ENCODE results near the gene NEAT1. TPM values are rescaled to one million over a fixed set of nuclear protein-coding genes. Genes with fewer than 3 reads are reported as not detected.

NEAT1 gene
- total RNA-seq = 23.7 and 88.5 TPM in 2 replicates

DNA sequence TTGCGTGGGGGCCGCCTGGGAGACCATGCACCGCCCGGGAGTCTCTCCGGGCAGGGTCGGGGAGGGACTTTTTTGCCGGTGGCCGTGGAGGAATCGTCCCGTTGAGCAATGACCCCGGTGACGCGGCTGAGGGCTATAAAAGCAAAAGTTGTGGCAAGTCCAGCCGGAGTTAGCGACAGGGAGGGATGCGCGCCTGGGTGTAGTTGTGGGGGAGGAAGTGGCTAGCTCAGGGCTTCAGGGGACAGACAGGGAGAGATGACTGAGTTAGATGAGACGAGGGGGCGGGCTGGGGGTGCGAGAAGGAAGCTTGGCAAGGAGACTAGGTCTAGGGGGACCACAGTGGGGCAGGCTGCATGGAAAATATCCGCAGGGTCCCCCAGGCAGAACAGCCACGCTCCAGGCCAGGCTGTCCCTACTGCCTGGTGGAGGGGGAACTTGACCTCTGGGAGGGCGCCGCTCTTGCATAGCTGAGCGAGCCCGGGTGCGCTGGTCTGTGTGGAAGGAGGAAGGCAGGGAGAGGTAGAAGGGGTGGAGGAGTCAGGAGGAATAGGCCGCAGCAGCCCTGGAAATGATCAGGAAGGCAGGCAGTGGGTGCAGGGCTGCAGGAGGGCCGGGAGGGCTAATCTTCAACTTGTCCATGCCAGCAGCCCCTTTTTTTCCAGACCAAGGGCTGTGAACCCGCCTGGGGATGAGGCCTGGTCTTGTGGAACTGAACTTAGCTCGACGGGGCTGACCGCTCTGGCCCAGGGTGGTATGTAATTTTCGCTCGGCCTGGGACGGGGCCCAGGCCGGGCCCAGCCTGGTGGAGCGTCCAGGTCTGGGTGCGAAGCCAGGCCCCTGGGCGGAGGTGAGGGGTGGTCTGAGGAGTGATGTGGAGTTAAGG, at the start of gene NEAT1:
NEAT1 (plus strand) TSS at position 166 of the 883 bp plus-strand sequence.
- peak; percentile 95 for DNase-seq (ENCODE audit: low read depth in 2 of 2)

DNA sequence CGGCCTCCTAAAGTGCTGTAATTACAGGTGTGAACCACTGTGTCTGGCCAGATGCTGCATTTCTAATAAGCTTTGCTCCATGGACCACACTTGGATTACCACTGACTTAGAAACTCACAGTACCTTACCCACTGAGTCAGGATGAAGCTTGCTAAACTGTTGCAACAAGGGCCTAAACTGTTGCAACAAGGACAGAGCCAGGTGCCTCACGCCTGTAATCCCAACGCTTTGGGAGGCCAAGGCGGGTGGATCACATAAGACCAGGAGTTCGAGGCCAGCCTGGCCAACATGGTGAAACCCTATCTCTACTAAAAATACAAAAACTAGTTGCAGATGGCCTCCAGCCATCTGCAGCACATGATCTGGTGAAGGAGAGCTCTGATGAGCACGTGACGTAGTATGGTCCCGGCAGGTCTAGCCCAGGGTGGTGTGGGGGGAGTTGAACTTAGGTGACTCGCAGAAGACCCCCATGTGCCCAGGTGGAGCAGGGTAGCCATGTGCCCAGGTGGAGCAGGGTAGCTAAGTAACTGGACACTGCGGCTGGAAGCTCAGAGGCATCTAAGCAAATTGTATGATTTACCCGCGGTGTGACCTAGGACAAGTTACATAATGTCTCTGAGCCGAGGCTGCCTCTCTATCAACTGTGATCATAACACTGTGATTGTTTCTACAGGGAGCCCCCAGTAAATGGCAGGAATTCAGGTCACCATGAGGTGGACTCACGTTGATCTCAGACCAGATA, 48.6 kb upstream of the NEAT1 start:
- no peak for DNase-seq (ENCODE audit: low read depth in 2 of 2)

DNA sequence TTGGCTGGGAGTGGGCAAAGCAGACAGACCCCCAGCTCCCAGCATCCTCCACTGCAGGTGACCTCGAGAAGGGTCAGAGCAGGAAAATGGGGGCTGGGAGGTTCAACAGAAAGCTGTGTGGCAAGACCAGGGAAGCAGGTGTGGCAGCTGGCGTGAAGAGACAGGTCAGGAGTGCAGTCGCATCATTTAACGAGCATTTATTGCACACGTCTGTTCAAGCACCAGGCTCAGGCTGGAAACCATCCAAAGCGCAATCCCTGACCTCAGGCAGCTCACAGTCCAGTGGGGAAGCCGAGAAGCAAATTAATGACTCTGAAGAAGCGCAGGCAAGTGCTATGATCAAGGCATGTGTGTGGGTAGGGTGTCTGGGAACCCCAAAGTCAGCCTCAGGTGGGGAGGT, 47.6 kb upstream of the NEAT1 start:
- DNase-seq (ENCODE audit: low read depth in 2 of 2) = no peak

- DNase-seq (ENCODE audit: low read depth in 2 of 2) = no peak
Measured at GRCh38 chr11:65376138-65376713, 46.4 kb upstream of the NEAT1 start.

DNA sequence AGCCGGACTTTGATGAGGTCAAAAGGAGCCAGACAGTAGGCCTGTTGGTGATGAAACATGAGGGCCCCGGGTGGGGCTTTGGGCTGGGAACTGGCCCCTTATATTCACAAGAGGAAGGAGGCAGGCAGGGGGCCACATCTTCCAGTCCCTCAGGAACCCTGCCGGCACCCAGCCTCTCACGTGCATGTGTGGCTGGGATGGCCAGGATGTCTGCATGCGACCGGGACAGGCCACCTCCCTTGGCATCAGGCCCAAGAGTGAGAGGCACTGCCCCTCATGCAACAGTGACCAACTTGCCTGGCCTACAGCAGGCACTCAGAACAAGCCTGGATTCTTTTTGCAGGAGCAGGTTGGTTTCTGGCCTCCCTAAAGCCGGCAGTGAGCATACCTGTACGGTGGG, 45.6 kb upstream of the NEAT1 start:
- DNase-seq (ENCODE audit: low read depth in 2 of 2) = no peak

- no peak for DNase-seq (ENCODE audit: low read depth in 2 of 2)
Measured at GRCh38 chr11:65377777-65378176, 44.8 kb upstream of the NEAT1 start.

DNA sequence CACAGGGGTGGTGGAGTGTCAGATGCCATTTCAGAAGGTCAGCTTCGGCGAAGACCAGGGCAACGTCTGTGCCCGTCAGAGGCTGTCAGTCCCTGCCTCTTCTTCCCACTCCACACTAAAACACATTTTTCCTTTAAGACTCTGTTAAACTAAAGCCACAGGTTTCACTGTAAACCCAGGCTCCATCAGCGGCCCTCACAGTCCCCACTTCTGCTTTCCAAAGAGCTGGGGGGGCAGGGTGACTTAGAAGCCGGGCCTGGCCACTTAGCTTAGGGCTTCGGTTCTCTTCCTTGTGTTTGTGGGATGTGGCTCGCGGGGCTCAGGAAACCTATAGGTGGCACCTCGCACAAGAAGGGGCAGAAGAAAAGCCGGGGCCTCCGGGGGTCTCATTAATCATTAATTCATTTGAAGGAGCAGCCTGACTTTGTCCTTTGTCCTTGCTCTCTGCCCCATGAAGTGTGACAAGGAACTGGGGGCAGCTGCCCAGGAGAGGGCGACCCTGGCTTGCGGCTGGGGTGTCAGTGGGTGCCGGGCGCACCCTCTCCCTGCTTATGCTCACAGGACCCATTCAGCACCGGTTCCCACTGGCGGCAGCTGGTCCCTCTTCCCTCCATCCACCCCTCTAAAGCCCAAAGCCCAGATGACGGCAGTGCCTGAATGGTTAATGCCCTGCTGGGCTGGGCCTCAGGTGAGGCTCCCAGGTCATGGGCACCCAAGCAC, 44.2 kb upstream of the NEAT1 start:
- DNase-seq (ENCODE audit: low read depth in 2 of 2) = no peak

- no peak for DNase-seq (ENCODE audit: low read depth in 2 of 2)
Measured at GRCh38 chr11:65378928-65379638, 43.5 kb upstream of the NEAT1 start.

- no peak for DNase-seq (ENCODE audit: low read depth in 2 of 2)
Measured at GRCh38 chr11:65379698-65380459, 42.7 kb upstream of the NEAT1 start.

DNA sequence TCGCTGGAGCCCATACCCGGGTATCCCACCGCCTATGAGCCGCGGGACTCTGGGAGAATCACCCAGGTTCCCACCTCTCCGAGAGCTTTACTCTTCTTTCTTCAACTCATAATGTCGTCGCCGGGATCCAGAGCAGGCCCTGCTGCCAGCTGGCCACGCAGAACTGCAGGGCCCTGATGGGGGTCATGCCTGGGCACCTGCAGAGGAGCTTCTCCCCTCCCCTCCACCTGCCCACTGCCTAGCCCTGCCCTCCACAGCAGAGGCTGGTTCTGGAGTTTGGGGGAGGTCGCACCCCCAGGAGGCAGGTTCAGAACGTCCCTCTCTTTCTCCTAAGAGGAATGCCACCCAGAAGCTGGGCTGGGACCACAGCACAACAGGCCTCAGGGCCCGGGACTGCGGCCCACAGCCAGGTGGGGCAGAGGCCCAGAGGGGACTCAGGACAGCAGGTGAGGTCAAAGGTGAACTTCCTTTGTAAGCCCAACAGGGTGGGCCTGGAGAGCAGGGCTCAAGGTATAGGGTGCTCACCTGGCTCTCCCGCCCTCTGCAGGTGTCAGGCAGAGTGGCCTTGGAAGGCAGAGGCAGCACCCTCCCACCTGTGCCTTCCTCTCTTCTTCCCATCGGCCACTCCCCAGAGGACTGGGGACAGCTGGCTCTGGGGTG, 42.0 kb upstream of the NEAT1 start:
- DNase-seq (ENCODE audit: low read depth in 2 of 2) = no peak

DNA sequence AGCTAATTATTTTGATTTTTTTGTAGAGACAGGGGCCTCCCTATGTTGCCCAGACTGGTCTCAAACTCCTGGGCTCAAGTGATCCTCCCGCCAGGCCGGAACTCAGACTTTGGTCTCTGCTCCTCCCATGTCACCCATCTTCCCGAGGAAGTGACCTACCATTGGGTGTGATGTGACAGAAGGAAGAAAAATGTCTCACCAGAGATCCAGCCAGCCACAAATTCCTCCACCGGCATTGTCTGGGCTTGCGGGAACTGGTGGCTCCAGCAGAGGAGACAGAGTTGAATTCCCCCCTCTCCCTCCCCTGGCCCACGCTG, 40.9 kb upstream of the NEAT1 start:
- no peak for DNase-seq (ENCODE audit: low read depth in 2 of 2)

DNA sequence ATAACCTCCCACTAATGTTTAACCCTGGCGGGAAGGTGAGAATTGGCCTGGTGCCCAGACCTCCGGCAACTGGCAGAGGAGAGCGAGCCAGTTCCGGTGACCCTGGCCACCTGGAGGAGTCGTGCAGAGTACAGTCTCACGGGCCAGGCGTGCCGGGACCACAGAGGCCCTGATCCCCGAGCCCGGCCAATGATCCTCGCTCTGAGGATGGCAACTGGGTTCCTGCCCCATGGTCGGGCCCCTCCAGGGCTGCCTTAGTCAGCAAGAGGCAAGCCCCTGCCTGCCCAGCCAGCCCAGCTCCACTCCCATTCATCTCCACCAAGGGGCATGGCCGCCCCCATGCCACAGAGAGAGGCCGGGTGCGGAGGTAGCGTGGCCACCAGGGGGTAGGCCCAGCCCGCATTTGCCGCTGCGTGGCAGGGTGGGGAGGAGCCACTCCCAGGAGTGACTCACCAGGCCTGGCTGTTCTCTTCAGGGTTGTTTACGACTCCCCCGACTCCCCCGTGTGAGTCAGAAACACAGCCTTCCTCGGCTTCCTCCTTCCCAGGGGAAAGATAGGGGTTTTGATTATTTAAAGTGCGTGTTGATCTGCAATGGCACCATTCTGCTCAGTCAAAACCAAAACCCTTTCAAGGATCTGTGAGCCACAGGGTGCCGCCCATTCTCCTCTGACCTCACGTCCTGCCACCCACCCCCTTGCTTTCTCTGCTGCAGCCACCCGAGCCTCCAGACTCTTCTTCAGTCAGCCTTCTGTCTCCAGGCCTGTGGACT, 40.4 kb upstream of the NEAT1 start, which contains the start of gene SLC25A45:
SLC25A45 (minus strand) TSS at position 614 of the 771 bp plus-strand sequence. CDS start 695 bp downstream, outside the sequence.
- DNase-seq (ENCODE audit: low read depth in 2 of 2) = peak; percentile 83 to 99

DNA sequence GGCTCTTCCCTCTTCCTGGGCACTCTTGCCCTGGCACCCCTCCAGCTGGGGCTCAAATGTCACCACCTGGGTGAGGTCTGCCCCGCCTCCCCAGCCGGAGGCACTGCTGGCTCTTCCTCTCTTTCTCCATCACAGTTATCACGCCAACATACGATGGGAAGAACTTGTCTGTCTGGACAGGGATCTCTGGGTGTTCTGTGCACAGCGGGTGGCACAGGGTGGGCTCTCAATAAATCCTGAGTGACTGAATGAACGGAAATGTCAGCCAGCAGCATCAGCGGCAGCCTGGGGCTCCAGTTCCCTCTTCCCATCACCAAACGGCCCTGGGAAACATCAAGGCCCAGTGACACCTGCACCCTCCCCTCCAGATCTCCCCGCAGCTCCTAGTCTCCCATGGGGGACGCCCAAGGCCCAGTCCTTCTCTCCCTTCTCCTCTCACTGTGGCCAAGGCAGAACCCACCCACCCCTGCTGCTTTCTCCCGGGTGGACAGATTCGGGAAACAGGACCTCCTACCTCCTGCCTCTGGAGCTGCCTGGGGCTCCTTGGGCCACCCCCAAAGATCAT, 39.7 kb upstream of the NEAT1 start:
- no peak for DNase-seq (ENCODE audit: low read depth in 2 of 2)

GRCh38 chr11:65383778-65384177, 38.8 kb upstream of the NEAT1 start:
- no peak for DNase-seq (ENCODE audit: low read depth in 2 of 2)

- peak in 1 of 2 donors; percentile 80 for DNase-seq (ENCODE audit: low read depth in 2 of 2)
Measured at GRCh38 chr11:65384301-65384889, 38.2 kb upstream of the NEAT1 start.

DNA sequence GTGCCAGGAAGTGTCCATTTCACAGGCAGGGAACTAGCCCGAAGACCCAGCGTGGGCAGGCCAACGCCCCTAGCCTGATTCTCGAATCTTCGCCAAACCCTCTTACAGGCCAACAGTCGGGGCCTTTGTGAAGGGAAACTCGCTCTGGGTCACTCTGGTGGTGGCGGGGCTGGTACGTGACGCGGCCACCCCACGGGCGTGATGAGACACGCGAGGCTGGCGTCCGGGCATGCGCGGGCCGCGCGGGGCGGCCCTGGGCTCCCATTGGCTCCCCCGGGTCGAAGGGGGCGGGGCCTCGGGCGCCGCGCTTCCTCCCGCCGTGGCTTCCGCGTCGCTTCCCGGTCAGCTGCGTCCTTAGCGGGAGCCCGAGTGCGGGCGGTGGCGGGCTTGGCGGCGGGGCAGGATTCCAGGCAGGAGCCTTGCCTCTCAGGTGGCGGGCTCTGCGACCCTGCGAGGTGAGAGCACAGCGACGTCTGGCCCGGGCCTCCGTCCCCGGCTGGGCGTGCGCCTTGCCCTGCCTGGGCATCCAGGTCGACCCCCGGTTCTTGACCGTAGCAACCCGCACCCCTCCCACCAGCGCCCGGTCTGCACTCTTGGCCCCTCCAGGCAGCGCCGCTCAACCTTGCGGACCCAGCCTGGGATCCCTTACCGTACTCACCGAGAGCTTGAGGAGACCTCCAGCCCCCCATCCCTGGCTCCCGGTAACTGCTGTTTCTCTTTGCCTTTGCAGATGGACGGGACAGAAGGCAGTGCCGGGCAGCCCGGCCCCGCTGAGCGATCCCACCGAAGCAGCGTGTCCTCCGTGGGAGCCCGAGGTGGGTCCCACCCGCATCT, 36.1 kb upstream of the NEAT1 start, which contains the start of gene FRMD8:
FRMD8 (plus strand) TSS at position 331 of the 834 bp plus-strand sequence; CDS start at position 731, 400 bp downstream.
- peak; percentile 47 to 87 for DNase-seq (ENCODE audit: low read depth in 2 of 2)

DNA sequence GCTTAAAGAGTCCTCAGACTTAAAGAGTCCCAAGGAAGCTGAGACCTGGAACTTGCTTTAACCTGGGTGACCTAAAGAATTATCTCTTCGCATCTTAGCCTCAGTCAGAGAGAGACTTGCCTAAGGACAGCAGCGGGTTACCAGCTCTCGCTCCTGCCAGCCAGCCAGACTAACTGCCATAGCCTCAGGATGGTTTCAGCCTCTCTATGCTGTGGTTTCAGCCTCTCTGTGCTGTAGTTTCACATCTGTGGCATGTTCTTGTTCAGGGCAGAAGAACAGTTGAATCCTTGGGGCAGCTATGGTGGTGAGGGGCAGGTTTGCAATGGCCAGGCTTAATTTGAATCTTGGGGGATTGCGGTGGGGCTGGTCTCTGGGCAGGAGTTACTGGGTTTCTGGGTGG, 33.9 kb upstream of the NEAT1 start:
- no peak for DNase-seq (ENCODE audit: low read depth in 2 of 2)

Data from dermis microvascular lymphatic vessel endothelial cell (primary cell).